Measurements from ENCODE around the gene ZNF280C.
"Not testable (repeated sequence)": the region's sequence is repeated elsewhere in the genome, so short reads cannot be mapped to it uniquely, and the experiment has no call there.

ZNF280C gene

DNA sequence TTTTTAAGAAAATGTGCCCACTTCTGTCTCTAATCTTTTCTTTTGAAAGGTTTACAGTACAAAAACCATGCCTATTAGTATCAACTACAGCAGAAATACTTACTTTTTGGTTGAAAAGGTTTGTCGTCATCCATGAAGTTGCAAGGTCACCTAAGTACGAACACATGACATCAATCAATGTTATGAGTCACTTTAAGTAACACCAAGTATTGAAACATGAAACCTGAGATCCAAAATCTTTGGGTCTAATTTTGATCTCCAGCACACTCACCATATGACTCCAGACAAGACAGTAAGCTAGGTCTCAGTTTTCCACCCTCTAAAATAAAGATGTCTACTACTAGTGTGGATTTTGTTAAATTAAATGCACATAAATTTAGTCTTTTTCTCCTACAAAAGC lies 8.4 kb downstream of the ZNF280C start:
- DNase-seq = no peak

DNA sequence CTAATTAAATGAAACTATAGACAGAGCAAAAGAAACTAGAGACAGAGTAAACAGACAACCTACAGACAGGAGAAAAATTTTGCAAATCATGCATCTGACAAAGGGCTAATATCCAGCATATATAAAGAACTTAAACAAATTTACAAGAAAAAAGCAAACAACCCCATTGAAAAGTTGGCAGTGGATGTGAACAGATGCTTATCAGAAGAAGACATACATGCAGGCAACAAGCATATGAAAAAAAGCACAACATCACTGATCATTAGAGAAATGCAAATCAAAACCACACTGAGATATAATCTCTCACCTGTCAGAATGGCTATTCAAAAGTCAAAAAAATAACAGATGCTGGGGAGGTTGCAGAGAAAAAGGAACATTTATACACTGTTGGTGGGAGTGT lies 14.8 kb downstream of the ZNF280C start:
- no peak for DNase-seq

DNA sequence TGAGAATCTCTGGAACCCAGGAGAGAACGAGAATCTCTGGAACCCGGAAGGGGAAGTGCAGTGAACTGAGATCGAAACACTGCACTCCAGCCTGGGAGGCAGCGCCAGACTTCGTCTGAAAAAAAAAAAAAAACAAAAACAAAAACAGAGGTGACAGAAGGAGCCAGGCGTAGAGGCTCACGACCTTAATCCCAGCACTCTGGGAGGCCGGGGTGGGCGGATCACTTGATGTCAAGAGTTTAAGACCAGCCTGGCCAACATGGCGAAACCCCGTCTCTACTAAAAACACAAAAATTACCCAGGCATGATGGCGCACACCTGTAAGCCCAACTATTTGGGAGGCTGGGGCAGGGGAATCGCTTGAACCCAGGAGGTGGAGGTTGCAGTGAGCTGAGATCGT lies 17.0 kb downstream of the ZNF280C start:
- DNase-seq = no peak

DNA sequence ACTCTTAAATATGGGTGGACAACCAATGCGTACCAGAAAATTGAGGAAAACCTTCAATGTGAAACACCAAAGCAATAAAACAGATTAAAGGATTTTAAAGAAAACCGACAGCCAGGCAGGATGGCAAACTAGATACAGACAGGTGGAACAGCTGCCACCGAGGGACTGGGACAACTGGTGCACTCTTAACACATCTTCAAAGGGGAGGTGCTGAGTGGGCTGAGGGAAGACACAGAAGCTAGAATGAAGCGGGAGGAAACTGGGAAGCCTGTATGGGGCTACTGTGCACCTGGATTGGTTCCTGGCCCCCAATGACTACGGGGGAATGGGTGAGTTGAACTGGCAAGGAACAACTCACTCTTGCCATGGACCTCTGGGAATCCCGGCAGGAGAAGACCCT lies 20.7 kb downstream of the ZNF280C start:
- DNase-seq = no peak

DNA sequence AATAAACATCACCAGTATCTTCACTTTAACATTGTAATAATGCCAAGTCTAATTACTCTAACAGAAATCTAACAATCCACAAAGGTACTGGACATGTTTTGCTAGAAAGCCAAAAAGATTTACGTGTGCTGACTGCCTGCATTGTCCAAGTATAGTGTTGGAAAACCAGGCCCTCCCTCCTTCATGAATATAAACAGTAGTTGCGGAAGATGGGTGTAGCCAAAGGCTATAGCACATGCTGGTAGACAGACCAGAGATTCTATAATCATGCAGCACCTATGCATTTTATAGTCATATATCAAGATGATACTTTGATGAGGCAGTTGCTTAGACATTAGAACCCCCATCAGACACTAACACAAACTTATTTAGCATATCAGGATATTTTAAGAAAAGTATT lies 22.6 kb downstream of the ZNF280C start:
- DNase-seq = no peak

DNA sequence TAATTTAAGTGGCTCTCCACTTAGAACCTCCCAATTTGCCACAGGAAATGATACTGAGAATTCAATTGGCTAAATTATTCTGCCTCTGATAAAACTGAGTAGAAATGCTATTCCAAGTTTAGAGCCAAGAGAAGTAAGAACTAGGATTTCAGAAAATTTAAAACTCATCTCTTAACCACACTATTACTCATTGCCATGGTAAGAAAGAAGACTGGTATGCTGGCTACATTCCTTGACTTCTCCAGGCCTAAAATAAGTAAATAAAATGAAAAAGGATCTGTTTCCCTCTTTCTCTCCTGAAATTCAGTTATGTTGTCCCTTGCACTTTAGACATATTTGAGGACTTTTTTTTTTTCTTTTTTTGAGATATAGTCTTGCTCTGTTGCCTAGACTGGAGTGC lies 23.3 kb downstream of the ZNF280C start:
- no peak for DNase-seq

DNA sequence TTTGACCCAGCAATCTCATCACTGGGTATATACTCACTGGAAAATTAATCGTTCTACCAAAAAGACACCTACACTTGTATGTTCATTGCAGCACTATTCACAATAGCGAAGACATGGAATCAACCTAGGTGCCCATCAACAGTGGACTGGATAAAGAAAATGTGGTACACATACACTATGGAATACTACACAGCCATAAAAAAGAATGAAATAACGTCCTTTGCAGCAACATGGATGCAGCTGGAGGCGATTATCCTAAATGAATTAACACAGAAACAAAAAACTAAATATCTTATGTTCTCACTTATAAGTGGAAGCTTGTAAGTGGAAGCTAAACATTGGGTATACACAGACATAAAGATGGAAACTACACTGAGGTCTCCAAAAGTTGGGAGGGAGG lies 37.5 kb downstream of the ZNF280C start:
- DNase-seq = not testable (repeated sequence)

DNA sequence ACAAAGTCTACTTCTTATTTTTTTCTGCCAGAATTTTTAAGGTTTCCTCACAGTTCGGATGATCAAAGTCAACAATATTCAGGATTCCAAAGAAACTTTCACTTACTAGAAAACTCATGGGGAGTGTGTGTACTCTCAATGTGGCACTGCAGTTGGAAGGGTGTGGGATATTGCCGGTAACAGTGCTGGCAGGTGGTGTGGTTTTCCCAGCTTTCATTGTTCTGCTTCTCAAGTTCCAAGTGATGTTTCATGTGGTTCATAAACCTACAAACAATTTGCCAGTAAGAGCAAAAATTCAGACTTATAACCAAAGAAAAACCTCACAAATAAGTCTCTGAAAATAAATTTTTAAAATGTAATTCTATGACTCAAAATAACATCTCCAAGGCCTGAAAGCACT lies 39.8 kb downstream of the ZNF280C start:
- DNase-seq = no peak

DNA sequence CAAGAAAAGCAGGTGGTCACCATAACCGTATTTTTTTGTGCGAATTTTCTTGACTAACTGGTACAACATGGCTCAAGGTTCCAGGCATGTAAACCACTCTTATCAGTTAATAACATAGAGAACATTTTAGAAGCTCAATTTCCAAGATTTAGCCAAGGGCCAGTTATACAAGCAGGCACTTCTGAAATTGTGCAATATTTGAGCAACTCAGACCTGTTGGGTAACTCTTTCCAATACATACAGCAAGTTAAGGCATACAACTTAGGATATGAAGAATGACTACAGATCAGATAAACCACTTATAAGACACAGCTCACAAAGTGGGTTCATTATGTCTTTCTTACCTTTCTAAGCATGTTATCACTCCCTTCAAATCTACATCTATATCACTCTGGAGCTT lies 43.9 kb downstream of the ZNF280C start:
- no peak for DNase-seq

DNA sequence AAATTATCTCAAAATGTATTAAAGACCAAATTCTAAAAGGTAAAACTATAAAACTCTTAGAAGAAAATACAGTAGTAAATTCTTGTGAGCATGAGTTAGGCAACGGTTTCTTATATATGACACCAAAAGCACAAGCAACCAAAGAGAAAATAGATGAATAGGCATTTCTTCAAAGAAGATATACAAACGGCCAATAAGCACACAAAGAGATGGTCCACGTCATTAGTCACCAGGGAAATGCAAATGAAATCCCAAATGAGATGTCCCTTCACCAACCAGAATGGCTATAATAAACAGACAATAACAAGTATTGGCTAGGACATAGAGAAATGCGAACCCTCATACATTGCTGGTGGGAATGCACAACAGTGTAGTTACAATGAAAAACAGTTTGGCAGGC lies 52.4 kb downstream of the ZNF280C start:
- DNase-seq = no peak

DNA sequence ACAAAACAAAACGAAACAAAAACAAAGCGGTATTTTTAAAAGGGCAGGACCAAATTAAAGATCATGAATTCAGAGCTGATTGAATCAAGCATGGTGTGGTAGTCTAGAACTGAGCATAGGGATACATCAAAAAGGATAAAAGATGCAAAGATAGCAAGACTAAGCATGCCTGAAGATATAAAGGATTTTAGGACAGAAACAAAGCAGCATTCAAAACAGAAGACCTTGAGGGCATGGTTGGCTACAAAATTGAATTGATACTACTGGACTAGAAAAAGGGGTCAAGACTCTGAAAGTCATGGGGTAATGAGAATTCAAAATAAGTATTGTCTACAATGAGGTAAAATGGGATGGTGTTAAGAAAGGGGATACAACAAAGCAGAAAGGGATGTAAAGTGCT lies 55.3 kb downstream of the ZNF280C start:
- DNase-seq = no peak

DNA sequence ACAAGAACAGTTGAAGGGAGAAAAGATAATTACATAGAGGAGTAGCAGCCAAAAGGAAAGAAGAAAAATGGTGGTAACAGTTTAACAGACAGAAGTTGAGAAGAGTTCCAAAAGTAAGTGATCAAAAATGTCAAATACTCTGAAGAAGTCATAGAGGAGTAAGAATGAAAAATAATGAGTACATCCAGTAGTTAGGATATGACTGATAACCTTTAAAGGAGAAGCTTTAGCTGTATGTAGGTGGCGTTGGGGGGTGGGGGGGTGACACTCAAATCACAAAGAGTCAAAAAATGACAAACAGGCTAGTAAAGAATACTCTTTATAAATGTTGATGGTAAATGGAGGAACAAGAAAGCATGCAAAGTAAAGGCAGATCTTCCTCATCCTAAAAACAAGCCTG lies 56.3 kb downstream of the ZNF280C start:
- DNase-seq = no peak

DNA sequence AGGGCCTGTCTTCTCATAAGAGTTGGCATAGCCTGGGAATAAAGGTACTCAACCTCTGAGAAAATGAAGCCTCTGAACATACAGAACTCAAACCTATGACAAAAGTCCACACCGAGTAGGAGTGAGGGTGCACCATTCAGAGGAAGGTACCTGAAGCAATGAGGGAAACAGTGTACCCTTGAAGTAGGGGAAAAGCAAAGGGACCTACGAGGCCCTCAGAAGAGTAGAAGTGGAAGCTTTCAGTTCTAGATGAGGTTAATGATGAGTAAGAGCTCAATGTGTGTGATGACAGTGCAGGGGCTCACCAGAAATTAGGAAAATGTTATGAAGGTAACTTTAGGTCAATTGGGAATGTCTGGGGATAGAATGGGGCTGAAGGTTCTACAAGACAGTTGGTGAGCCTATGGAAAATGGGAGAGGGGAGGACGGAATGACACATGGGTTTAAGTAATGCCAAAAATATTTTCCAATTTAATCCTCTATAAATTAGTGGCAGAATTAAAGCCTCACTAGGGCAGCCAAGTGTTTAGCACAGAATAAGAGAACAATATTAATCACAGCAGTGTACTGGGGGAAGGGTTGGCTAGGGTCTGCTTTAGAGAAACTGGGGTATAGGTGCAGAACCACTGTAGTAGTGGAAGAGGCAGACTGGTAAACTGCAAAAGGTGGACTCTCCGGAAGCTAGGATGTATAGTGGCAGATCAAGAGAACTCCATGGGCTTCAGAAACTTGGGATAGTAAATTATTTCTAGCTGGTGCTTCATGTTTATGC lies 57.1 kb downstream of the ZNF280C start:
- no peak for DNase-seq

DNA sequence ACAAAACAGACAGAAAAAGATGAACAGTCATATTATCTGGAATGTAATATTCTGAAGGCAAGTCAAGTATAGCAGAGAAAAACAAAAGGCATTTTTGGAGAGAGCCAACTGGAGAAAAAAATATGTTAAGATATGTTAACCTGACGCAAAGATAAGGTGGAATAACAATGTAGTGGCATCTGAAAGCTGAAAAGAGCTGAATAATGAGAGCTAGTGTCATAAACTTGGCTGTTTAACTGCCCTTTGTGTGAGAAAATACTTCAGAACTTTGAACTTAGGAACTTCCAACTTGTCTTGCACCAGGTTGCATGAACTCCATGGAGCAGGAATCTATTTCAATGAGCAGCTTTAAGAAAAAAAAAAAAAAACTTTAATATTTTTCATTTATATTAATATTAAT lies 64.1 kb downstream of the ZNF280C start:
- DNase-seq = no peak

DNA sequence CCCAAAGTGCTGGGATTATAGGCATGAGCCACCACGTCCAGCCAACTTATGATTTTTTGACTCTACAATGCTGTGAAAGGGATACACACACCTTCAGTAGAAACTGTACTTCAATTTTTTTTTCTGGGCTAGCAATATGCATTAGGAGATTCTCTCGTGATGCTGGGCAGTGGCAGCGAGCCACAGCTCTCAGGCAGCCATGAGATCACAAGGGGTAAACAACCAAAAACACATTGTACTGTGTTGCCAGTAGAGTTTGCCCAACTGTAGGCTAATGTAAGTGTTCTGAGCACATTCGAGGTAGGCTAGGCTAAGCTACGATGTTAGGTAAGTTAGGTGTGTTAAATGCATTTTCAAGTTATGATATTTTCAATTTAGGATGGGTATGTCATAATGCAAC lies 71.2 kb downstream of the ZNF280C start:
- DNase-seq = no peak

DNA sequence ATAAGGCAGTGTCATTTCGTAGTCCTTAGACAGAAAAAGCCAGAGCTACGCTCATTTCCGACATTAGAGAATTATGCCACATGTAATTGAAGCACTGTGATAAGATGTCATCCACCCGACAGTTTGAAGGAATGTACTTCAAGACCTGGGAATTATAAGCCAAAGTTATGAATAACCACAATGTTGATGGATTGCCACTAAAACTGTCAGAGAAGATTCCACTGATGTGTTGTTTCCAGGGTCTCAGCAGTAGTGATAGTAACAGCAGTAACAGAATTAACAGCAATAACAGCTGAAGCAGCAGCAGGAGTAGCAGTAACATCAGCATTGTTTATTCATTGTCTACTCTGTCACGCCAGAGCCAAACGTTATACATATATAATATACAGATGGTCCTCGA lies 72.2 kb downstream of the ZNF280C start:
- DNase-seq = no peak

DNA sequence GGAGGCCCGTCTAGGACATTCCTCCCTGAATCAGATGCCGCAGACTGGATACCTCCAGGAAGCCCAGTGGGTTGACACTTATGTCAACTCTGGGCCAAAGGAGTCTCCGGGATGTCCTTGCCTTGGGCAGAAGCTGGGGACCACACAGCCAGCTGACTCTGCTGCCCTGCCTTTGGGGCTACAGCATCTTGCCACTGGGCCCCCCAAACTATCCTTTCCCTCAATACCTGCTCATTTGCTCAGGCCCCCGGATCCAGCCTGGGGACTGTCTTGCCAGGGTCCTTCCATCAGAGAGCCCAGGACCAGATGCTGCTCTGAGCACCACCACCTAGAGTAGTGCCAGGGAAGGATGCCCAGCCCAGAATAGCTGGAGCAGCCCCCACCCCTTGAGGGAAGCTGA lies 77.9 kb downstream of the ZNF280C start:
- no peak for DNase-seq

DNA sequence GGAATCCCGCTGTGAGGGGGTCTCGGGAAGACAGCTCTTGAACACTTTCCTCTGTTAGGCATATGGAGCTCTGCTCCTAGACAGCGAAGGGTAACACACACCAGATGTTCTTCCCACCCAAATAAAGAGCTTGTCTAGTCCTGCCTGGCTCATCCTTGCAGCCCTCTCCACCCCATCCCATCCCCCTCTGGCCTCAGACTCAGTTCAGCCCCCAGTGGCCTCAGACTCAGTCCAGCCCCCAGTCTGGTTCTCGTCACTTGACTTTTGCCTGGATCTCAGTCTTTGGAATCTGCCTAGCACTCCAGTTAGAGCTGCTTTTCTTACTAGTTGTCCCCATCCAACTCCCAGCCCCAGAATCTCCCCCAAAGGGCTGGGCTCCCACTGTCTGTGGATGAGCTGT lies 82.0 kb downstream of the ZNF280C start:
- no peak for DNase-seq

DNA sequence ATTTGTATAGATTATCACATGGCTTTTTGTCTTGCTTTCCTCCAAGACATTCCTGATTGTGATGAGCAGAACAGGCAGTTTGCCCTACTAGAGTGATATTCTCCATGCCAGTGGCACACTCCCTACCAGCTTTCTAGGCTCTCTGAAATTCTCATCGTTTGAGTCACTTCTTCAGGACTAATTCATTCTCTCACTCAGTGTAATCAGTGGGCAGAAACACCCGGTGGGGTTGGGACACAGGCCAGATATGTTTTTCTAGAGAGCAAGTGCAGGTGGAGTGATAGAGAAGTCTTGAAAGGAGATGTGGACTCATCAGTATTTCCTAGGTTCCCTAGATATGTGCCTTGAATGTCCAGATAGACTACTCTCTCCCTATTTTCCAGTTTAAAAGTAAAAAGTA lies 83.8 kb downstream of the ZNF280C start:
- no peak for DNase-seq

DNA sequence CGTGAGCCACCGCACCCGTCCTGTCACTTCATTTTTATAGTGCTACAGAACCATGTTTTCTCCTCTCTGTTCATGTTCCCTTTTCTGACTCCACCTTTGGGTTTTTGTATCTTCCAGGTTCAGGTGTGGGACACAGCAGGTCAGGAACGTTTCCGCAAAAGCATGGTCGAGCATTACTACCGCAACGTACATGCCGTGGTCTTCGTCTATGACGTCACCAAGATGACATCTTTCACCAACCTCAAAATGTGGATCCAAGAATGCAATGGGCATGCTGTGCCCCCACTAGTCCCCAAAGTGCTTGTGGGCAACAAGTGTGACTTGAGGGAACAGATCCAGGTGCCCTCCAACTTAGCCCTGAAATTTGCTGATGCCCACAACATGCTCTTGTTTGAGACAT lies 84.5 kb downstream of the ZNF280C start:
- DNase-seq = no peak

DNA sequence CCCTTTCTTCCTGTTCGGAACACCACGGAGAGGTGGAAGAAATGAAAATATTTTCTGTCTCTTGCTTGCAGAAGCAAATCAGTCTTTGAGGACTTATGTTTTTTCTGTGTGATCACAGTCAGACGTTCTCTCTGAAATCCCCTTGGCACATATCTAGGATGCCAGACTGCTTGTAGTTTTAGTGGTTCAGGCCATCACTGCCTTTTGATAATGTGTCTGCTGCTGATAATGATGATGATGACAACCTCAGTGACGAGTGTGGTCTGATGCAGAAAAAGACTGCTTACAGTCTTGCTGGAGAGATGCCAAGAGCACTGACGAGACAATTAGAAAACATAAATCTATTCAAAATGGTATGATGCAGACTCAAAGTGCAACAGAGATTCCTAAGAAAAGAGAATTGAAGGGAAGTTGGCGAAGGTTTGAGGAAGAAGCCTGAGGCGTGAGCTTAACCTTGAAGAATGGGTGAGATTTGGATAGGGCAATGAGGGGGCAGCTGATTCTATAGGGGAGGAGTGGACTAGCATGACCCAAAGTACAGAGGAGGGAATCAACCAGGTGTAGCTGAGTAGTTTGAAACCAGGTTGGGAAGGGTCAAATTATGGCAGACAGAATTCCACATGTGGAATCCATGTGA lies 89.0 kb downstream of the ZNF280C start:
- DNase-seq = no peak

DNA sequence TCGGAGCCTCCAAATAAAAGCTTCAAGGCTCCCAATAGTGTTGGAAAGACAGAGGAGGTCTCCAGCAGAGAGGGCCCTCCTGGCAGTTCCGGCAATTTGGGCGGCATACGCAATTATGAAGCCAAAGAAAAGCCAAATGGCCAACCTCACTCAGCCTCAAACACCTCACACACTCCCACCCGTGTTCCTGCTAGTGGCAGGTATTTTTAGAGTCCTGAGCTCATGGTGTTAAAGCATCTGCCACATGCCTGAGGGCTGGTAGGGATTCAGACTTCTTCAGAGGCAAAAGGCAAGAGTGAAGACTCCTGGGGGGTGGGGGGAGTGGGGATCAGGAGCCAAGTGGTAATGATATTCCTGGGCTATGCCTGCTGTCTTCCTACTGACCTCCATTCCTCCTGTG lies 89.5 kb downstream of the ZNF280C start:
- DNase-seq = no peak

DNA sequence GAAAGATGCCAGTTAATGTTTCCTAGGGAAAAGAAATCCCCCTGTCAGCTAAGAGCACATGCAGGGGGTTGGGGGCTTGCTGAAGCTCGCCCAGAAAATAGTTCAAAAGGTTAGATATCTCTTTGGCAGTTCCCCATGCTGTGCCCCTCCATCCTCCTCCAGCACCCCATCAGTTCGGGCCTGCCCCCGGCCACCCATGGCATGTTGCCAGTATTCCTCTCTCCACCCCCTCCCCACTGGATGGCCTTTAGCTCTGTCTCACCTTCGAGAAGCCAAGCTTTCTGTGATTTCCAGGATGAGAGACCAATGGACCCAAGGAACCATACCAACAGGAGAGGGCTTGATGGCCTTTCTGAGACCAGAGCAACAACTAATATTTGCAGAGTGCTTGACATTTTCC lies 91.8 kb downstream of the ZNF280C start:
- no peak for DNase-seq

DNA sequence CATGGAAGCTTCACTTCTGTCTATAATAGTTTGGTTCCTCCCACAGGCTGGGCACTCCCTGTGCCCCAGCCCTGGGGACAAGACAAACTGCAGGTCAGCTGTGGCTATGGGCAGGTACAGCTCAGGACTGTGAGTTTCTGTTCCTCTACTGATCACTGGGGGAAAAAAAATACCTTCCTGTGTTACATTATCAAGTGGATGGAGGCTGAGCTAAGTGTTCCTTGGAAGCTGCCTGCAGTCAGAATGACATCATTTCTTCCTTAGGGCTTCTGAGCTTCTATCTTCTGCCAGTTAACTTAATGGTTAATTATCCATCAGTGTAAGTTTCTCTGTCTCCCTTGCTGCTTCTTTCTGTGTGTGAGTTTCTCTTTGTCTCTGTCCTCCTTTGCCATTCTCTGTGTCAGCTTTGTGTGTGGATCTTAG lies 92.3 kb downstream of the ZNF280C start:
- DNase-seq = no peak

DNA sequence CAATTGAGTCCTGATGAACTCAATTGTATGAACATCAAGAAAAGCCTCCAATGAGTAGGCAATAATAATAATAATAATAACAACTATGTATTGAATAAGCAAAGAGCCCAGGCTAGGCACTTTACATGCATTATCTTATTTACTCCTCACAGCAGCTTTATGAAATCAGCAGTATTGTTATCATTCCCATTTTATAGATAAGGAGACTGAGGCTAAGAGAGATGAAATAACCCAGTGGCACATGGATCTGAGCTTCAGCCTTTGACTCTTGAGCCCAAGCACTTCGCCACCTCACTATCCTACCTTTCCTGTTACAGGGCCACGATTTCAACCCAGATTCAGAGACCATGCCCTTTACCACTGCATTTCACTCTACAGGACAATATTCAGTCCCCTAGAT lies 93.8 kb downstream of the ZNF280C start:
- DNase-seq = no peak
